RWPE1 (cell line): Measurements from ENCODE around the gene HES5.
A peak's percentile ranks its signal among the peaks of the same experiment; 100 is the strongest.

ENCODE experiments used
- CTCF ChIA-PET: fragments of 350-600 bp; sonication (Branson Sonifier 250); formaldehyde crosslinking; extraction: SDS; loops from one replicate; lab custom pipeline; 2021; lab: Yijun Ruan, JAX
- POLR2A ChIA-PET: fragments of 400-600 bp; formaldehyde crosslinking; extraction: SDS; loops from one replicate; lab custom pipeline; 2020; ENCODE audit warnings: antibody characterized with exemption; ENCODE audit not compliant: low non-redundant PET; lab: Yijun Ruan, JAX
- DNase-seq: peaks from one replicate; pipeline ENCODE4 v3.0.0; 2012; ENCODE audit warnings: low spot score
- H3K27ac ChIP-seq: fragments of 450-650 bp; 2 replicates; pipeline ENCODE4 v1.5.1; 2017
- CTCF ChIP-seq: fragments of 450-650 bp; conservative IDR thresholded peaks from 2 replicates; pipeline ENCODE4 v1.5.1; 2017; ENCODE audit warnings: low read depth, mild to moderate bottlenecking

The HES5 gene

GRCh38 chr1:2506007-2506860 is 23.8 kb downstream of the HES5 start:
- H3K27ac ChIP-seq, result peak overlapping the region; percentile 71
- CTCF ChIA-PET, result interaction anchor here (1.0 kb wide), 1 partner anchor 9 kb away, joined by 3 read pairs; no protein-coding TSS in a partner anchor
- TF ChIP-seq CTCF, result no peak
- POLR2A ChIA-PET, result no interaction called here
- no peak for DNase-seq

GRCh38 chr1:2505461-2505994 is 24.5 kb downstream of the HES5 start:
- ChIA-PET POLR2A (no interaction called here), CTCF (no interaction called here)
- H3K27ac ChIP-seq, result peak overlapping the region; percentile 71
- no peak for DNase-seq
- no peak for TF ChIP-seq CTCF

DNA sequence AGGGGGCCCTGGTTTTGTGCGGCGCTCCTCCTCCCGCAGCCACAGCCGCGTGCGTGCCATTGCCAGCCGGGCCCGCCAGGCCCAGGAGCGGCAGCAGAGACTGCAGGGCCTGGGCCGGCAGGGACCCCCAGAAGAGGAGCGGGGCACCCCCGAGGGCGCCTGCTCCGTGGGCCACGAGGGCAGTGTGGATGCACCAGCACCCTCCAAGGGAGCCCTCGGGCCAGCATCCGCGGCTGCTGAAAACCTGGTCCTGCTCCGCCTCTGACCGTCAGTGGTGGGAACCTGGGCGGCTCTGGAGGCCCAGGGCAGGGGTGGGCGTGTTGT is 25.2 kb downstream of the HES5 start:
- DNase-seq, result no peak
- ChIA-PET POLR2A (no interaction called here), CTCF (no interaction called here)
- no peak for TF ChIP-seq CTCF
- H3K27ac ChIP-seq, result peak overlapping the region; percentile 71

GRCh38 chr1:2504225-2504948 is 25.7 kb downstream of the HES5 start:
- TF ChIP-seq CTCF, result no peak
- H3K27ac ChIP-seq, result peak overlapping the region; percentile 71
- DNase-seq, result no peak
- ChIA-PET POLR2A (no interaction called here), CTCF (no interaction called here)

- TF ChIP-seq CTCF, result no peak
- ChIA-PET CTCF (no interaction called here), POLR2A (no interaction called here)
- DNase-seq, result no peak
- H3K27ac ChIP-seq, result peak overlapping the region; percentile 72
Measured at GRCh38 chr1:2503554-2504224, 26.4 kb downstream of the HES5 start.
